Stimulated activated CD8-positive, alpha-beta memory T cell treated with anti-CD3 and anti-CD28 coated beads, Interleukin-7, amount 100 ng/mL, for 48 hours (primary cell): ENCODE data around the gene IMMT.
"Not testable (repeated sequence)": the region's sequence is repeated elsewhere in the genome, so short reads cannot be mapped to it uniquely, and the experiment has no call there.

Experiments used
- DNase-seq, 2 donors: peaks; one replicate each; pipeline ENCODE4 v3.0.0-alpha.2; 2020; ENCODE audit warnings: low read depth in 1 of 2; ENCODE audit errors: extremely low read depth in 1 of 2

The IMMT gene

GRCh38 chr2:86195055-86195807, at the start of gene IMMT:
IMMT (minus strand) TSS chr2:86195462; CDS start chr2:86195382, 80 bp downstream.
- peak; percentile 86 to 96 for DNase-seq

GRCh38 chr2:86244781-86245180, 49.5 kb upstream of the IMMT start:
- DNase-seq = not testable (repeated sequence)

GRCh38 chr2:86243950-86244733, 48.9 kb upstream of the IMMT start:
- no peak for DNase-seq

- no peak for DNase-seq
Observed at GRCh38 chr2:86243272-86243671, 48.0 kb upstream of the IMMT start.

GRCh38 chr2:86241611-86242010, 46.3 kb upstream of the IMMT start:
- no peak for DNase-seq

- no peak for DNase-seq
Observed at GRCh38 chr2:86240251-86240650, 45.0 kb upstream of the IMMT start.

- no peak for DNase-seq
Observed at GRCh38 chr2:86239745-86240144, 44.5 kb upstream of the IMMT start.

GRCh38 chr2:86239326-86239725, 44.1 kb upstream of the IMMT start:
- no peak for DNase-seq

- peak in 1 of 2 donors; percentile 27 for DNase-seq
Observed at GRCh38 chr2:86238354-86238753, 43.1 kb upstream of the IMMT start.

GRCh38 chr2:86237172-86237571, 41.9 kb upstream of the IMMT start:
- DNase-seq = no peak

- DNase-seq = no peak
Observed at GRCh38 chr2:86235196-86235980, 40.1 kb upstream of the IMMT start.

GRCh38 chr2:86234563-86235131, 39.4 kb upstream of the IMMT start:
- no peak for DNase-seq

- no peak for DNase-seq
Observed at GRCh38 chr2:86233436-86233835, 38.2 kb upstream of the IMMT start.

GRCh38 chr2:86232910-86233309, 37.6 kb upstream of the IMMT start:
- no peak for DNase-seq

GRCh38 chr2:86232373-86232784, 37.1 kb upstream of the IMMT start:
- DNase-seq = no peak

GRCh38 chr2:86231680-86232372, 36.6 kb upstream of the IMMT start:
- no peak for DNase-seq

GRCh38 chr2:86230961-86231360, 35.7 kb upstream of the IMMT start:
- DNase-seq = no peak

- DNase-seq = no peak
Observed at GRCh38 chr2:86229221-86229620, 34.0 kb upstream of the IMMT start.

- not testable (repeated sequence) for DNase-seq
Observed at GRCh38 chr2:86228574-86228973, 33.3 kb upstream of the IMMT start.

- no peak for DNase-seq
Observed at GRCh38 chr2:86227685-86228084, 32.4 kb upstream of the IMMT start.
